T-helper 17 cell (primary cell): Measurements from ENCODE around the gene EFCAB6. TPM values are rescaled to one million over a fixed set of nuclear protein-coding genes. Genes with fewer than 3 reads are reported as not detected.

Experiments
- ATAC-seq: fragments of 150-1000 bp; cut with Tn5 transposase; 2 replicates; pipeline ENCODE4 v1.10.0; 2021; ENCODE audit warnings: mild to moderate bottlenecking, moderate library complexity
- DNase-seq, 3 donors: peaks; one replicate each; pipeline versions ENCODE4 v3.0.0 to v3.0.0-alpha.2; 2020 to 2021
- H3K9me3 ChIP-seq: one replicate; pipeline ENCODE4 v1.7.0; 2013; ENCODE audit warnings: low read length, mild to moderate bottlenecking; ENCODE audit not compliant: control insufficient read depth, poor library complexity, severe bottlenecking
- H3K27ac Mint-ChIP-seq: one replicate; pipeline ENCODE4 v1.8.0; 2022; ENCODE audit warnings: mild to moderate bottlenecking, moderate library complexity, mixed read lengths
- H3K27me3 Mint-ChIP-seq: one replicate; pipeline ENCODE4 v1.8.0; 2022; ENCODE audit warnings: mixed read lengths
- H3K36me3 Mint-ChIP-seq: one replicate; pipeline ENCODE4 v1.8.0; 2022; ENCODE audit warnings: low read depth, mixed read lengths
- H3K4me1 Mint-ChIP-seq: one replicate; pipeline ENCODE4 v1.8.0; 2022; ENCODE audit warnings: mild to moderate bottlenecking, mixed read lengths
- H3K4me3 Mint-ChIP-seq: one replicate; pipeline ENCODE4 v1.8.0; 2022; ENCODE audit warnings: mild to moderate bottlenecking, moderate library complexity, mixed read lengths
- total RNA-seq, 4 donors: library from RNA in 2 of 4; stranded (reverse) in 2 of 4; gene quantifications; one replicate each; pipeline ENCODE4 v1.2.3 and lab custom pipeline; 2022 to 2026

EFCAB6 gene
- total RNA-seq, 2 donors from 2014 or later, result 0.16 TPM; not detected in 1

GRCh38 chr22:43852573-43853327 lies 40.6 kb upstream of the EFCAB6 start:
- no peak overlapping the region for H3K27ac Mint-ChIP-seq
- no peak overlapping the region for H3K4me3 Mint-ChIP-seq
- peaks cover 53% of the 10 kb centered on the region for H3K27me3 Mint-ChIP-seq
- no peaks in the 10 kb centered on the region for H3K4me1 Mint-ChIP-seq
- no peaks in the 10 kb centered on the region for H3K9me3 ChIP-seq
- DNase-seq (no peak), ATAC-seq (no peak)
- H3K36me3 Mint-ChIP-seq, result peaks cover 6% of the 10 kb centered on the region

GRCh38 chr22:43851979-43852307 lies 39.8 kb upstream of the EFCAB6 start:
- no peak overlapping the region for H3K27ac Mint-ChIP-seq
- H3K27me3 Mint-ChIP-seq, result peaks cover 56% of the 10 kb centered on the region
- no peaks in the 10 kb centered on the region for H3K4me1 Mint-ChIP-seq
- H3K9me3 ChIP-seq, result no peaks in the 10 kb centered on the region
- H3K4me3 Mint-ChIP-seq, result no peak overlapping the region
- DNase-seq (no peak), ATAC-seq (no peak)
- peaks cover 6% of the 10 kb centered on the region for H3K36me3 Mint-ChIP-seq

- no peak overlapping the region for H3K4me3 Mint-ChIP-seq
- H3K9me3 ChIP-seq, result no peaks in the 10 kb centered on the region
- H3K4me1 Mint-ChIP-seq, result no peaks in the 10 kb centered on the region
- H3K27me3 Mint-ChIP-seq, result peaks cover 60% of the 10 kb centered on the region
- no peak for ATAC-seq
- no peak for DNase-seq
- peaks cover 6% of the 10 kb centered on the region for H3K36me3 Mint-ChIP-seq
- H3K27ac Mint-ChIP-seq, result no peak overlapping the region
Observed at GRCh38 chr22:43851058-43851978, 39.2 kb upstream of the EFCAB6 start.

DNA sequence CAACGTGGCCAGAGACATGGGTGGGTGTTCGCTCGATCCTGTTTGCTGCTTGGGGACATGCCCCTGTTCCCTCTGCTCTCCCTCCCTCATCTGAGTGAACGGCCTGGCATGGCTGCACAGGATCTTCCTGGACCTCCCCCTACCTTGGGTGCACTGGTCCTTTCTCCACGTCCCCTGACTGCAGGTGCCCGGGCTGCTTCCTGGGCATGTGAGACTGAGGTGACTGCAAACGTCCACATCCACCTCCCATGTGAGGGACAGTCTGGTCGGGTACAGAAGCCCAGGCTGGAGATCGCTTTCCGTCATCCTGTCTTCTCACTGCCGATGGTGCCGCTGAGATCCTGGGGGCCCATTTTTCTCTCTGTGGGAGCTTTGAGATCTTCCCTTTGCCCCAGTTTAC lies 38.4 kb upstream of the EFCAB6 start:
- peaks cover 63% of the 10 kb centered on the region for H3K27me3 Mint-ChIP-seq
- no peak overlapping the region for H3K4me3 Mint-ChIP-seq
- H3K9me3 ChIP-seq, result no peaks in the 10 kb centered on the region
- no peaks in the 10 kb centered on the region for H3K4me1 Mint-ChIP-seq
- no peak for ATAC-seq
- no peak for DNase-seq
- no peak overlapping the region for H3K27ac Mint-ChIP-seq
- H3K36me3 Mint-ChIP-seq, result peaks cover 7% of the 10 kb centered on the region

DNA sequence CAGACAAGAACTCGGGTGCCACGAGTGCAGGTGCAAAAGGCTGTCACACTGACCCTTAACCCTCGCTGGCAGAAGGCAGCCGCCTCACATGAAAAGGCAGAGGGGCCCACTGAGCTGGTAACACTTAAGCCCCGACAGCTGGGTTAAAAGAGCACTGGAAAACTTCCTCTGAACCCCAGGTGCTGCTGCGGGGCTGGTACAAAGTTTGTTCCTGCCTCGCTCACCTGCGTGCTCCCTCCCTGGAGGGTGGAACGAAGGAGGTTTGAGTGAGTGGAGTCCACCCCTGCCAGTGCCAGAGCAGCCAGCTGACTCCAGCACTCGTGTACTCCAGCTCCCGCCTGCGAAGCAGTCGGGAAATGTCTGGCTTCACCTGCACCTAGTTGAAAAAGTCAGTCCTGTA lies 37.6 kb upstream of the EFCAB6 start:
- H3K36me3 Mint-ChIP-seq, result peaks cover 8% of the 10 kb centered on the region
- no peak overlapping the region for H3K27ac Mint-ChIP-seq
- H3K4me3 Mint-ChIP-seq, result no peak overlapping the region
- H3K27me3 Mint-ChIP-seq, result peaks cover 69% of the 10 kb centered on the region
- H3K9me3 ChIP-seq, result no peaks in the 10 kb centered on the region
- no peaks in the 10 kb centered on the region for H3K4me1 Mint-ChIP-seq
- no peak for ATAC-seq
- no peak for DNase-seq

DNA sequence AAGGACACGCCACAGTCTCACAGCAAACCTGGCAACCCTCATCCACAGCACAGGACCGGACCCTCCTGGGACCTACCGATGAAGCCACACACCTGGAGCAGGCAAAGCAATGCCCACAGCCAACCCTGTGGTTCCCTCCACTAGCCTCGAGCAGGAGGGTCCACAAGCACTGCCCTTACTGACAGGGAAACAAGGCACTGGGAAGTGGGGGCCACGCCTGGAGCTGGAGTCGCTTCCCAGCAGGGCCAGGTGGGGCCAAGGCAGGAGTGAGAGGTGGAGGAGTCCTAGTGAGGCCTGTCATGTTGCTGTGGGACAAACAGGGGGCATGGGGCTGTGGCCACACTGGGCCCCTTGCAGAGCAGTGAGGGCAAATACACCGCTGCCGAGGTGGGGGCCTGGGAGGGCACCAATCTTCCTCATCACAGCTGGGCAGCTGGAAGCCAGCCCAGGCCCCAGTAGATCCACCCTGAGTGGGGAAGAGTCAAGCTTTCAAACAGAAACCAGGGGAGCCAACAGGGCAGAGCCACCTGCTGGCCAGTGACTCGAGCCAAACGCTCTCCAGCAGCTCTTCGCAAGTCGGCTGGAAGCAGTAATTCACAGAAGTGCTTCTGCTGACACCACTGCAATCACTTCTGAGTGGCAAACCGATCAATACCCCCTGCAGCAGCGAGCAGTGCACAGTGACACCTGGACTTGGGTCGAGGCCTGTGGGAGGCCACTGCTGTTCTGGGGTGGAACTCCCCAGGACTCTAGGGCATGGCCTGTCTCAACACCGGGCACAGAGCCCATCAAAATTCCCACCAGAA lies 36.5 kb upstream of the EFCAB6 start:
- Mint-ChIP-seq H3K27me3 (peaks cover 75% of the 10 kb centered on the region), H3K4me1 (no peaks in the 10 kb centered on the region), H3K4me3 (no peak overlapping the region), H3K27ac (no peak overlapping the region), H3K36me3 (peaks cover 8% of the 10 kb centered on the region)
- no peak for ATAC-seq
- no peaks in the 10 kb centered on the region for H3K9me3 ChIP-seq
- DNase-seq, result no peak

DNA sequence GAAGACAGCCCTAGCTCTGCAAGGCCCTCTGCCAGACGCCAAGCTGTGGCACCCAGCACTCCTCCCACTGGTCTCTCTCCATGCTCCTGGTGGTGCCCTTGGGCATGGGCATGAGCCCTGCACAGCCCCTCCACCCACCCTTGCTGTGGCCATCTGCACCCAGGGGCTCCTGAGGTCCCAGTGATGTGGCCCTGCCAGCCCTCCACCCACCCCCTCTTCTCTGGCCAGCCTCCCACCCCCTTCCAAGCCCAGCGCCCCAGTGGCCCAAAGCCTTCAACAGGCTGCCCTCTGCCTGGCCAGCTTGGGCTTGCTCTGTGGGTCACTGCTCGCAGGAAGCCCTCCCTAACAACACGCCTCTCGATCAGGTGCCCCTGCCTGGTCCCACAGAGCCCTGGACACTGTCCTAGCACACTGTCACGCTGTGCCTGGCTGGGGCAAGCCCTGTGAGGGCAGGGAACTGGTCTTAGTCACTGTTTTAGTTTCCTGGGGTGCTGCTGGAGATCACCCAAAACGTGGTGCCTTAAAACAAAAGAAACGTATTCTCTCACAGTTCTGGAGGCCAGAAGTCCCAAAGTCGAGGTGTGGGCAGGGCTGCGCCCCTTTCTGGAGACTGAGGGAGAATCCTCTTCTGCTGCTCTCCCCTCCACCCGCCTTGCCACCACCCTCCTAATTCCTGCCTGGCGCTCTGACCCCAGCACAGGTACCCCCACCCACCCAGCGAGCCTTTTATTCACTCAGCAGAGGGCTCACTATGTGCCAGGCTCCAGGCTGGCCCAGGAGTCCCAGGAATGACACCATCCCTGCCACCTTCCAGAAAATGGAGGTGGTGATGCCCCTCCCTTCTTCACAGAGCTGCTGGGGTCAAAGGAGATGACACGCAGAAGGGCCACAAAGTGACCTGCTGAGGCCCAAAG lies 35.5 kb upstream of the EFCAB6 start:
- peaks cover 5% of the 10 kb centered on the region for H3K36me3 Mint-ChIP-seq
- ATAC-seq (no peak), DNase-seq (no peak)
- no peaks in the 10 kb centered on the region for H3K4me1 Mint-ChIP-seq
- no peaks in the 10 kb centered on the region for H3K9me3 ChIP-seq
- peaks cover 69% of the 10 kb centered on the region for H3K27me3 Mint-ChIP-seq
- no peak overlapping the region for H3K4me3 Mint-ChIP-seq
- no peak overlapping the region for H3K27ac Mint-ChIP-seq

GRCh38 chr22:43846966-43847365 lies 34.9 kb upstream of the EFCAB6 start:
- DNase-seq (no peak), ATAC-seq (no peak)
- Mint-ChIP-seq H3K4me3 (no peak overlapping the region), H3K4me1 (no peaks in the 10 kb centered on the region), H3K27me3 (peaks cover 64% of the 10 kb centered on the region), H3K27ac (no peak overlapping the region), H3K36me3 (peaks cover 5% of the 10 kb centered on the region)
- no peaks in the 10 kb centered on the region for H3K9me3 ChIP-seq

- no peak for ATAC-seq
- Mint-ChIP-seq H3K27me3 (peaks cover 54% of the 10 kb centered on the region), H3K4me3 (no peak overlapping the region), H3K36me3 (peaks cover 2% of the 10 kb centered on the region), H3K4me1 (no peaks in the 10 kb centered on the region), H3K27ac (no peak overlapping the region)
- DNase-seq, result no peak
- no peaks in the 10 kb centered on the region for H3K9me3 ChIP-seq
Observed at GRCh38 chr22:43845981-43846380, 33.9 kb upstream of the EFCAB6 start.

GRCh38 chr22:43844560-43845545 lies 32.7 kb upstream of the EFCAB6 start:
- peaks cover 2% of the 10 kb centered on the region for H3K36me3 Mint-ChIP-seq
- H3K9me3 ChIP-seq, result no peaks in the 10 kb centered on the region
- DNase-seq, result no peak
- H3K27ac Mint-ChIP-seq, result no peak overlapping the region
- peaks cover 43% of the 10 kb centered on the region for H3K27me3 Mint-ChIP-seq
- H3K4me3 Mint-ChIP-seq, result no peak overlapping the region
- H3K4me1 Mint-ChIP-seq, result peaks cover under 1% of the 10 kb centered on the region
- ATAC-seq, result no peak

DNA sequence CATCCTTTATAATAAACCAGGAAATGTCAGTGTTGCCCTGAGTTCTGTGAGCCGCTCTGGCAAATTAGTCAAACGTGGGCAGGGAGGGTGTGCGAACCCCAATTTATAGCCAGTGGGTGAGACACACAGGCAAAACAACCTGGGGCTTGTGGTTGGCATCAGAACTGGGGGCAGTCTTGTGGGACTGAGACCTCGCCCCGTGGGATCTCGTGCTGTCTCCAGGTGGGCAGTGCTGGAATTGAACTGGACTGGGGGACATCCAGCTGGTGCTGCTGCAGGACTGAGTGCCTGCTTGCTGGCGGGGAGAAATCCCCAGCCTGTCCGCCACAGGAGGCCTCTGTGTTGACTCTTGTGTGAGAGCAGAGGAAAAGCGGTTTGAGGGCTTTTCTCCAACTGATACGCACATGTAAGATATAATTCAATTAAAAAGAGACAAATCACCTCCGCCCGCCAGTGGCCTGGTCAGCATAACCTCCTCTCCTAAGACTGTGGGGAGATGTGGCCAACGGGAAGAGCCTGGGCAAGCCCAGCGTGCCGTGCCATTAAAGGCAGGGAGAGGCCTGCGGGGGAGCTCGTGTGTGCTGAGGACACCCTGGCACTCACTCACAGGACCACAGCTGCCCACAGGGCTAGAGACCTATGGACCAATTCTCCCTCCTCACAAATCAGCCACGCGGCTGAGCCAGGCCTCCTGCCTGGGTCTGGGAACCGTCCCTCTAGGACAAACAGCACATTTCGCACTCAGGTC lies 31.9 kb upstream of the EFCAB6 start:
- Mint-ChIP-seq H3K4me1 (peaks cover 3% of the 10 kb centered on the region), H3K4me3 (no peak overlapping the region), H3K36me3 (peaks cover 2% of the 10 kb centered on the region), H3K27me3 (peaks cover 34% of the 10 kb centered on the region), H3K27ac (no peak overlapping the region)
- ATAC-seq (no peak), DNase-seq (no peak)
- no peaks in the 10 kb centered on the region for H3K9me3 ChIP-seq
